GM10248 (cell line): ENCODE measurements around the gene CTAGE1.

Experiments used
- CTCF ChIA-PET: fragments of 300-600 bp; sonication (Branson Sonifier 250); formaldehyde crosslinking; extraction: SDS; loops from one replicate; lab custom pipeline; 2021; ENCODE audit warnings: antibody characterized with exemption; lab: Yijun Ruan, JAX
- POLR2A ChIA-PET: fragments of 350-650 bp; sonication (Branson Sonifier 250); formaldehyde crosslinking; extraction: SDS; loops from one replicate; lab custom pipeline; 2020; ENCODE audit warnings: antibody characterized with exemption; lab: Yijun Ruan, JAX
- DNase-seq: peaks from one replicate; pipeline ENCODE4 v3.0.0; 2012; ENCODE audit errors: extremely low spot score
- CTCF ChIP-seq: IDR thresholded peaks from 2 replicates; pipeline ENCODE4 v1.5.1; 2012; ENCODE audit warnings: mild to moderate bottlenecking, low read depth; ENCODE audit errors: extremely low read depth, missing control alignments, control extremely low read depth

Gene CTAGE1

GRCh38 chr18:22411446-22411845, 6.3 kb downstream of the CTAGE1 start:
- ChIA-PET POLR2A (no interaction called here), CTCF (no interaction called here)
- DNase-seq: no peak
- no peak for TF ChIP-seq CTCF

GRCh38 chr18:22410126-22410525, 7.6 kb downstream of the CTAGE1 start:
- CTCF ChIA-PET: interaction anchor here (1.1 kb wide), 1 partner anchor 10 kb away, joined by 3 read pairs; no protein-coding TSS in a partner anchor

GRCh38 chr18:22409445-22409844, 8.3 kb downstream of the CTAGE1 start:
- no peak for TF ChIP-seq CTCF
- POLR2A ChIA-PET: no interaction called here
- DNase-seq: no peak
- CTCF ChIA-PET: interaction anchor here (1.1 kb wide), 1 partner anchor 10 kb away, joined by 3 read pairs; no protein-coding TSS in a partner anchor

More at GRCh38 chr18:22410126-22410525, 7.6 kb downstream of the CTAGE1 start:
- TF ChIP-seq CTCF: no peak
- DNase-seq: no peak
- POLR2A ChIA-PET: no interaction called here

GRCh38 chr18:22408059-22408458, 9.7 kb downstream of the CTAGE1 start:
- CTCF ChIA-PET: no interaction called here
- POLR2A ChIA-PET: no interaction called here

GRCh38 chr18:22405142-22405541, 12.6 kb downstream of the CTAGE1 start:
- no peak for TF ChIP-seq CTCF
- DNase-seq: no peak
- ChIA-PET CTCF (no interaction called here), POLR2A (no interaction called here)

More at GRCh38 chr18:22408059-22408458, 9.7 kb downstream of the CTAGE1 start:
- no peak for TF ChIP-seq CTCF
- no peak for DNase-seq

- ChIA-PET CTCF (no interaction called here), POLR2A (no interaction called here)
- TF ChIP-seq CTCF: no peak
- no peak for DNase-seq
Observed at GRCh38 chr18:22403950-22404349, 13.8 kb downstream of the CTAGE1 start.
